Prostate gland (tissue), 2 donors: ENCODE measurements around the gene TLCD5. TPM values are rescaled to one million over a fixed set of nuclear protein-coding genes. Genes with fewer than 3 reads are reported as not detected.

ENCODE experiments used
- DNase-seq: peaks from one replicate; pipeline ENCODE4 v3.0.0-alpha.2; 2019; ENCODE audit warnings: low spot score
- H3K27ac ChIP-seq, 2 donors: fragments of 200-600 bp; sonication (generic); 2 replicates each; pipeline ENCODE4 v1.5.1; 2017 to 2019
- H3K27me3 ChIP-seq: fragments of 200-600 bp; sonication (generic); replicated peaks from 2 replicates; pipeline ENCODE4 v1.5.1; 2019; ENCODE audit not compliant: insufficient read depth
- H3K36me3 ChIP-seq, 2 donors: fragments of 200-600 bp; sonication (generic); 1 replicate in 1 of 2; 2 replicates in 1 of 2; pipeline versions ENCODE4 v1.5.1 to v1.8.1; 2017 to 2019
- H3K4me1 ChIP-seq: fragments of 200-600 bp; sonication (generic); replicated peaks from 2 replicates; pipeline ENCODE4 v1.5.1; 2019
- H3K4me3 ChIP-seq, 2 donors: fragments of 200-600 bp; sonication (generic); 2 replicates each; pipeline ENCODE4 v1.5.1; 2017 to 2019
- H3K9me3 ChIP-seq: fragments of 200-600 bp; sonication (generic); 2 replicates; pipeline ENCODE4 v1.5.1; 2017
- POLR2A ChIP-seq: fragments of 450-650 bp; IDR thresholded peaks from one replicate; pipeline ENCODE4 v1.6.1; 2016; ENCODE audit warnings: antibody characterized with exemption, mild to moderate bottlenecking
- POLR2AphosphoS5 ChIP-seq: sonication (generic); formaldehyde crosslinking; IDR thresholded peaks from one replicate; pipeline ENCODE4 v1.6.1; 2017; ENCODE audit warnings: antibody characterized with exemption
- WGBS: methylation state at CpG from one replicate; pipeline ENCODE4 v1.1.5; 2018; 5-methylcytosine and 5-hydroxymethylcytosine counted together
- intact Hi-C: fragments of 100-400 bp; cut with DNase I; formaldehyde crosslinking; loops from one replicate; pipeline ENCODE4 v1.14.2; 2022
- total RNA-seq, 2 donors: library from RNA; depleted of rRNA; stranded (reverse); fragments of >200 nt; gene quantifications; one replicate each; pipeline ENCODE4 v1.1.0, GENCODE V29; 2016
- TF ChIP-seq, protein P1 (sequence below), 4 experiments: fragments of 200-600 bp in 2 of 4; fragments of 450-650 bp in 2 of 4; sonication (generic) in 2 of 4; IDR thresholded peaks; 1 replicate in 3 of 4; 2 replicates in 1 of 4; pipeline ENCODE4 v1.5.1; 2016 to 2019; ENCODE audit warnings: antibody characterized with exemption in 4 of 4, mild to moderate bottlenecking in 2 of 4, moderate library complexity in 2 of 4

The TLCD5 gene
- total RNA-seq, 2 donors from 2014 or later = 7.8 to 10.6 TPM

DNA sequence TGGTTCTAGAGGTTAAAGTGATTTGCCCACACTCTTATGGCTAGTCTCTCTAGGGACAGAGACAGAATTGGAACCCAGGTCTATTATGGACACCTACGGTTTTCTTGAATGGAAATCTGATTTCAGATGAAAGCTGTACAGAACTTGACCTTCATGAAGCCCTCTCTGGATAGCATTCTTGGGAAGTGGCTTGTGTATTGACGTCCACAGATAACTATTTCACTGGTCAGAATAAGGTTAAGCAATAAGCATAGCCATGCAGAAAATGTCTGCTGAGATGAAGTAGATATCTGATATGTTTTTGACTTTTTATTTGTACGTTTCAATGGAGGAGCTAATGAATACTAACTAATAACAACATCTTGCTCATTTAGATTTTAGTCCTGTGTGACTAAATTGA is 1.1 kb downstream of the TLCD5 start:
- Histone ChIP-seq H3K27ac (peak overlapping the region; percentile 97 to 98), H3K36me3 (no peaks in the 10 kb centered on the region), H3K27me3 (no peaks in the 10 kb centered on the region), H3K9me3 (no peaks in the 10 kb centered on the region), H3K4me3 (no peak overlapping the region), H3K4me1 (no peaks in the 10 kb centered on the region)
- intact Hi-C loops = no loop called here
- DNase-seq = no peak
- TF ChIP-seq POLR2AphosphoS5 = no peak
- TF ChIP-seq POLR2A = no peak
- TF ChIP-seq, protein P1, sequence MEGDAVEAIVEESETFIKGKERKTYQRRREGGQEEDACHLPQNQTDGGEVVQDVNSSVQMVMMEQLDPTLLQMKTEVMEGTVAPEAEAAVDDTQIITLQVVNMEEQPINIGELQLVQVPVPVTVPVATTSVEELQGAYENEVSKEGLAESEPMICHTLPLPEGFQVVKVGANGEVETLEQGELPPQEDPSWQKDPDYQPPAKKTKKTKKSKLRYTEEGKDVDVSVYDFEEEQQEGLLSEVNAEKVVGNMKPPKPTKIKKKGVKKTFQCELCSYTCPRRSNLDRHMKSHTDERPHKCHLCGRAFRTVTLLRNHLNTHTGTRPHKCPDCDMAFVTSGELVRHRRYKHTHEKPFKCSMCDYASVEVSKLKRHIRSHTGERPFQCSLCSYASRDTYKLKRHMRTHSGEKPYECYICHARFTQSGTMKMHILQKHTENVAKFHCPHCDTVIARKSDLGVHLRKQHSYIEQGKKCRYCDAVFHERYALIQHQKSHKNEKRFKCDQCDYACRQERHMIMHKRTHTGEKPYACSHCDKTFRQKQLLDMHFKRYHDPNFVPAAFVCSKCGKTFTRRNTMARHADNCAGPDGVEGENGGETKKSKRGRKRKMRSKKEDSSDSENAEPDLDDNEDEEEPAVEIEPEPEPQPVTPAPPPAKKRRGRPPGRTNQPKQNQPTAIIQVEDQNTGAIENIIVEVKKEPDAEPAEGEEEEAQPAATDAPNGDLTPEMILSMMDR (IDR thresholded peaks at IDR 0.05) = no peak
- 73% methylated on average over 3 of the region's 3 CpGs for WGBS

DNA sequence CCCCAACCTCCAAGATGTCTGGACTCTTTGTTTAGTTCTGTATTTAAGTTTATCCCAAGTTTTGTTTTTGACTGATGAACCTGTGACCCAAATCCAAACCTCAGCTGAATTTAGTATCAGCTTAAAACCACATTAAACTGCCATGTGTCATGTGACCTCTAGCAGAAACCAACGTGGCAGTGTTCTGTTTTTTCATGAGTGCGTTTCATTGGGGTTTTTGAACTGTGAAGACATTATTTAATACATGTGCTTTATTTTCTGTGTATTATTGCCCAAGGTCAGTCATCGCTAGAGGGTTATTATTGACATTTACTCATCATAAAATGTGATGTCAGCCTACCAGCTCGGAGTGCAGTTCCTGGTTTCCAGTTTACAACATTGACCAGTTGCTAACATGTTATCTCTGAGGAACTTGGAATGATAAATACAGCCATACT is 1.8 kb downstream of the TLCD5 start:
- H3K4me1 ChIP-seq = no peaks in the 10 kb centered on the region
- peak overlapping the region; percentile 97 to 98 for H3K27ac ChIP-seq
- intact Hi-C loops = no loop called here
- whole genome bisulfite sequencing = 47% methylated on average over 4 of the region's 4 CpGs
- no peak for DNase-seq
- no peaks in the 10 kb centered on the region for H3K36me3 ChIP-seq
- no peak overlapping the region for H3K4me3 ChIP-seq
- TF ChIP-seq, protein P1 (IDR thresholded peaks at IDR 0.05) = no peak
- TF ChIP-seq POLR2AphosphoS5 (peak; percentile 65), POLR2A (no peak)
- H3K9me3 ChIP-seq = no peaks in the 10 kb centered on the region
- no peaks in the 10 kb centered on the region for H3K27me3 ChIP-seq

DNA sequence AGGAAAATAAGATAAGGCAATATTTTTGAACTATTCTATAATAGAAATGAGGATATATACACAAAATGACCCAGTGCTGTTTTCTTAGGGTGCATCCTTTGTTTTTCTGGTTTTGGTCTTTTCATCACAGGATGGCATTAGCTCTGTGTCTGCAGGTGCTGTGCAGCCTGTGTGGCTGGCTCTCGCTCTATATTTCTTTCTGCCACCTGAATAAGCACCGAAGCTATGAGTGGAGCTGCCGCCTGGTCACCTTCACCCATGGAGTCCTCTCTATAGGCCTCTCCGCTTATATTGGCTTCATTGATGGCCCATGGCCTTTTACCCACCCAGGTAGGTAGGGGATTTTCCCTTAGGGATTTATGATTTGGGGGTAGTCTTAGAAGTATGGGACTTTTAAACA is 2.2 kb downstream of the TLCD5 start:
- no peaks in the 10 kb centered on the region for H3K36me3 ChIP-seq
- no peaks in the 10 kb centered on the region for H3K27me3 ChIP-seq
- H3K4me1 ChIP-seq = no peaks in the 10 kb centered on the region
- H3K9me3 ChIP-seq = no peaks in the 10 kb centered on the region
- no peak for DNase-seq
- TF ChIP-seq, protein P1 (IDR thresholded peaks at IDR 0.05) = no peak
- TF ChIP-seq POLR2A (no peak), POLR2AphosphoS5 (no peak)
- peak overlapping the region; percentile 97 to 98 for H3K27ac ChIP-seq
- WGBS = 93% methylated on average over 4 of the region's 4 CpGs
- intact Hi-C loops = no loop called here
- H3K4me3 ChIP-seq = no peak overlapping the region

DNA sequence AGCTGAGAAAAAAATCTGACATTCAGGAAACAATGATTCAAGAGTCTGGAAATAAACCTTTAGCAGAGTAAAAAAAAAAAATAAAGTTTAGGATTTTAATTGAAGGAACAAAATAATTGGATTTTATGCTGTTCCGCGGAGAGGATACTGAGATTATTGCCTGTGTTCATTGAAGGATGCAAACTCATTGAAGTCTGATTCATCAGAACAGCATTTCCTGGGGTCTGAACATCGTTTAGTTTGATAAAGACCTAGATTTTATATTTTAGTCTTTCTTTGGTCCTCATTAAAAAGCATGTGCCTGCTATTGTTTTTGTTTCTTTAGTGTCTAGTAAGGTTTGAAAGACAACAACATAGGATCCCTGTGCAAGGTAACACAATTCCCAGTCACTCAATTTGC is 4.5 kb downstream of the TLCD5 start:
- H3K27ac ChIP-seq = no peak overlapping the region
- H3K4me1 ChIP-seq = no peaks in the 10 kb centered on the region
- TF ChIP-seq, protein P1 (IDR thresholded peaks at IDR 0.05) = no peak
- TF ChIP-seq POLR2AphosphoS5 (no peak), POLR2A (no peak)
- H3K9me3 ChIP-seq = no peaks in the 10 kb centered on the region
- intact Hi-C loops = no loop called here
- no peak for DNase-seq
- H3K36me3 ChIP-seq = no peaks in the 10 kb centered on the region
- 83% methylated on average over 3 of the region's 3 CpGs for WGBS
- H3K4me3 ChIP-seq = no peak overlapping the region
- no peaks in the 10 kb centered on the region for H3K27me3 ChIP-seq

DNA sequence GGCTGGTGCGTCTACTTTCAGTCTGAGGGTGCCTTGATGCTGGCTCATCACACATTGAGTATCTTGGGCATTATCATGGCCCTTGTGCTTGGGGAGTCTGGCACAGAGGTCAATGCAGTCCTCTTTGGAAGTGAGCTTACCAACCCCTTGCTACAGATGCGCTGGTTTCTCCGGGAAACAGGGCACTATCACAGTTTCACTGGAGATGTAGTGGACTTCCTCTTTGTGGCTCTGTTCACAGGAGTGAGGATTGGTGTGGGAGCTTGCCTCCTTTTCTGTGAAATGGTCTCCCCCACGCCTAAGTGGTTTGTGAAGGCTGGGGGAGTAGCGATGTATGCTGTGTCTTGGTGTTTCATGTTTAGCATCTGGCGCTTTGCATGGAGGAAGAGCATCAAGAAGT is 4.9 kb downstream of the TLCD5 start:
- TF ChIP-seq POLR2AphosphoS5 (no peak), POLR2A (no peak)
- TF ChIP-seq, protein P1 (IDR thresholded peaks at IDR 0.05) = no peak
- no peaks in the 10 kb centered on the region for H3K36me3 ChIP-seq
- no peak for DNase-seq
- intact Hi-C loops = loop anchor here (10.0 kb wide), 3 partner anchors 75 to 355 kb away; no protein-coding TSS in a partner anchor
- no peaks in the 10 kb centered on the region for H3K27me3 ChIP-seq
- H3K9me3 ChIP-seq = no peaks in the 10 kb centered on the region
- H3K27ac ChIP-seq = no peak overlapping the region
- H3K4me1 ChIP-seq = no peaks in the 10 kb centered on the region
- 94% methylated on average over 6 of the region's 6 CpGs for WGBS
- no peak overlapping the region for H3K4me3 ChIP-seq
